Spleen (tissue), 11 donors: ENCODE results near the gene TENT4B. TPM values are rescaled to one million over a fixed set of nuclear protein-coding genes. Genes with fewer than 3 reads are reported as not detected.

Experiments
- DNase-seq: peaks from one replicate; pipeline ENCODE4 v3.0.0-alpha.2; 2020
- H3K27ac ChIP-seq, 8 donors: fragments of 200-600 bp; sonication (generic) in 7 of 8; 1 replicate in 4 of 8; 2 replicates in 4 of 8; pipeline versions ENCODE4 v1.5.0 to v1.8.0; 2016 to 2021; ENCODE audit warnings: inconsistent platforms in 4 of 8, mild to moderate bottlenecking in 4 of 8, moderate library complexity in 1 of 8
- H3K27me3 ChIP-seq, 7 donors: fragments of 200-600 bp; sonication (generic) in 6 of 7; replicated peaks in 1 of 7; 1 replicate in 4 of 7; 2 replicates in 3 of 7; pipeline versions ENCODE4 v1.5.0 to v1.8.0; 2016 to 2021; ENCODE audit warnings: inconsistent platforms in 3 of 7, mild to moderate bottlenecking in 1 of 7
- H3K36me3 ChIP-seq, 6 donors: fragments of 200-600 bp; sonication (generic) in 5 of 6; 1 replicate in 4 of 6; 2 replicates in 2 of 6; pipeline versions ENCODE4 v1.5.0 to v1.8.0; 2016 to 2021; ENCODE audit warnings: inconsistent platforms in 2 of 6
- H3K4me1 ChIP-seq, 6 donors: fragments of 200-600 bp; sonication (generic) in 5 of 6; 1 replicate in 3 of 6; 2 replicates in 3 of 6; pipeline versions ENCODE4 v1.5.0 to v1.8.0; 2016 to 2021; ENCODE audit warnings: inconsistent platforms in 3 of 6
- H3K4me3 ChIP-seq, 8 donors: fragments of 200-600 bp; sonication (generic) in 7 of 8; 1 replicate in 4 of 8; 2 replicates in 4 of 8; pipeline versions ENCODE4 v1.5.0 to v1.8.0; 2016 to 2021; ENCODE audit warnings: inconsistent platforms in 4 of 8, mild to moderate bottlenecking in 4 of 8, moderate library complexity in 2 of 8
- H3K9me3 ChIP-seq, 8 donors: fragments of 200-600 bp; sonication (generic) in 7 of 8; 1 replicate in 4 of 8; 2 replicates in 4 of 8; pipeline versions ENCODE4 v1.5.0 to v1.8.0; 2016 to 2021; ENCODE audit warnings: inconsistent platforms in 4 of 8
- POLR2A ChIP-seq, 3 donors: fragments of 450-650 bp; IDR thresholded peaks; one replicate each; pipeline ENCODE4 v1.5.1; 2017; ENCODE audit warnings: antibody characterized with exemption in 3 of 3, mild to moderate bottlenecking in 1 of 3
- POLR2AphosphoS5 ChIP-seq, 3 donors: sonication (generic); formaldehyde crosslinking; IDR thresholded peaks; one replicate each; pipeline ENCODE4 v1.5.1; 2017; ENCODE audit warnings: antibody characterized with exemption in 3 of 3
- WGBS, 5 donors: extraction: QIAGEN DNeasy Blood & Tissue Kit in 3 of 5; methylation state at CpG; one replicate each; pipeline versions ENCODE4 v1.1.5 to v1.1.7; 2013 to 2018; 5-methylcytosine and 5-hydroxymethylcytosine counted together
- intact Hi-C: fragments of 100-400 bp; cut with DNase I; formaldehyde crosslinking; loops from one replicate; pipeline ENCODE4 v1.15.0; 2023; ENCODE audit warnings: low total_unique reads
- polyA plus RNA-seq, 3 donors: library from polyadenylated mRNA; stranded (reverse); fragments of 200-250 nt; gene quantifications; one replicate each; pipeline ENCODE4 v1.2.1, GENCODE V29; 2013
- total RNA-seq, 7 donors: library from RNA; depleted of rRNA in 3 of 7; stranded (reverse); fragments of >200 nt in 3 of 7; fragmentation: NEBNext Ultra II Directional in 4 of 7; extraction: Animal tissue kit (Norgen Biotek cat#: 25700) in 4 of 7; gene quantifications; one replicate each; pipeline versions ENCODE4 v1.1.0 to v1.2.1, GENCODE V29; 2016 to 2021
- TF ChIP-seq, protein P1 (sequence below), 11 experiments: fragments of 200-600 bp in 7 of 11; fragments of 450-650 bp in 4 of 11; sonication (generic) in 4 of 11; IDR thresholded peaks in 8 of 11; conservative IDR thresholded peaks in 3 of 11; 1 replicate in 7 of 11; 2 replicates in 4 of 11; pipeline versions ENCODE4 v1.4.0 to v1.8.0; 2016 to 2021; ENCODE audit warnings: antibody characterized with exemption in 11 of 11, inconsistent platforms in 4 of 11, mild to moderate bottlenecking in 1 of 11
- donor health status: healthy with polysubstance abuse.
- donor health status: DM: no; HTN: no; CAD: no; lungs with moderate emphysema.
- donor health status: DM: no; HTN: no; CAD: no.
- donor health status: Bipolar disorder and iron deficiency.
- donor health status: healthy.
- donor health status: DM: no; HTN: no; CAD: no.
- donor health status: DM: yes; HTN: yes; CAD: no.

TENT4B gene
- total and polyA plus RNA-seq, 10 donors: 4.2 to 16.4 (median 12.1) TPM

DNA sequence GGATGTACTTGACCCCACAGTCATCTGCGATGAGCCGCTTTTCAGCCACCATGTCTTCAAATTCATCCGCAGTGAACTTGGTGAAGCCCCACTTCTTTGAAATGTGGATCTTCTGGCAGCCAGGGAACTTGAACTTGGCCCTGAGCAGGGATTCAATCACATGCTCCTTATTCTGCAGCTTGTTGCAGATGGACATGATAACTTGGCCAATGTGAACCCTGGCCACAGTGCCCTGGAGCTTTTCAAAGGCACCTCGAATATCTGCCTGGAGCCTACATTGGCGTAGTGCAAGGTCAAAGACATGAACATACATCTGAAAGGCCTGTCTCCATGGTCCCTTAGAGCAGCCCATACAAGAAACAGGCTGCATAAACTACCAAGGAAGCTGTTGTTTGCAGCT is 1.8 kb upstream of the TENT4B start:
- intact Hi-C loops: loop anchor here (5.0 kb wide), 1 partner anchor 56 kb away; no protein-coding TSS in a partner anchor

DNA sequence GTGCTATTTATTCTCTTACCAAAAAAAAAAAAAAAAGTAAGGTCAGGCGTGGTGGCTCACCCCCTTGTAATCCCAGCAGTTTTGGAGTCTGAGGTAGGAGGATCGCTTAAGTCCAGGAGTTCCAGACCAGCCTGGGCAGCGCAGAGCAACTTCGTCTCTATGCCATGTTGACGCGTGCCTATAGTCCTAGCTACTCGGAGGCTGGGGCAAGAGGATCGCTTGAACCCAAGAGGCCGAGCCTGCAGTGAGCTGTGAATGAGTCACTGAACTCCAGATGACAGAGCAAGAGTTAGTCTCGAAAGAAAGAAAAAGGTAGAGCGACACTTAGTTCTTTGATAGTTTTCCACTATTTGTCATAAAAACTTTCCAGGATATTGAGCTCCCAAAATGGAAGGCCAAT is 1.4 kb upstream of the TENT4B start:
- TF ChIP-seq POLR2A (IDR thresholded peaks at IDR 0.05): no peak
- TF ChIP-seq POLR2AphosphoS5 (IDR thresholded peaks at IDR 0.05): no peak
- TF ChIP-seq, protein P1, sequence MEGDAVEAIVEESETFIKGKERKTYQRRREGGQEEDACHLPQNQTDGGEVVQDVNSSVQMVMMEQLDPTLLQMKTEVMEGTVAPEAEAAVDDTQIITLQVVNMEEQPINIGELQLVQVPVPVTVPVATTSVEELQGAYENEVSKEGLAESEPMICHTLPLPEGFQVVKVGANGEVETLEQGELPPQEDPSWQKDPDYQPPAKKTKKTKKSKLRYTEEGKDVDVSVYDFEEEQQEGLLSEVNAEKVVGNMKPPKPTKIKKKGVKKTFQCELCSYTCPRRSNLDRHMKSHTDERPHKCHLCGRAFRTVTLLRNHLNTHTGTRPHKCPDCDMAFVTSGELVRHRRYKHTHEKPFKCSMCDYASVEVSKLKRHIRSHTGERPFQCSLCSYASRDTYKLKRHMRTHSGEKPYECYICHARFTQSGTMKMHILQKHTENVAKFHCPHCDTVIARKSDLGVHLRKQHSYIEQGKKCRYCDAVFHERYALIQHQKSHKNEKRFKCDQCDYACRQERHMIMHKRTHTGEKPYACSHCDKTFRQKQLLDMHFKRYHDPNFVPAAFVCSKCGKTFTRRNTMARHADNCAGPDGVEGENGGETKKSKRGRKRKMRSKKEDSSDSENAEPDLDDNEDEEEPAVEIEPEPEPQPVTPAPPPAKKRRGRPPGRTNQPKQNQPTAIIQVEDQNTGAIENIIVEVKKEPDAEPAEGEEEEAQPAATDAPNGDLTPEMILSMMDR (IDR thresholded peaks at IDR 0.05 in 8 of 11, conservative IDR thresholded peaks at IDR 0.05 in 3 of 11): no peak
- peak; percentile 82 for DNase-seq
- Histone ChIP-seq H3K36me3 (no peaks in the 10 kb centered on the region), H3K9me3 (no peaks in the 10 kb centered on the region), H3K27ac (peak overlapping the region in 6 of 8 donors; percentile 96 to 99 (median 98)), H3K4me3 (peak overlapping the region in 5 of 8 donors; percentile 74 to 93 (median 89)), H3K4me1 (peaks cover 18 to 42% (median 34%) of the 10 kb centered on the region in 6 donors), H3K27me3 (no peaks in the 10 kb centered on the region)
- intact Hi-C loops: loop anchor here (5.0 kb wide), 1 partner anchor 56 kb away; no protein-coding TSS in a partner anchor
- 85 to 95% (median 92%) methylated on average over 11 of the region's 11 CpGs for WGBS, 5 donors

More for the DNA sequence above, 1.8 kb upstream of the TENT4B start:
- Histone ChIP-seq H3K9me3 (no peaks in the 10 kb centered on the region), H3K36me3 (no peaks in the 10 kb centered on the region), H3K27me3 (no peaks in the 10 kb centered on the region), H3K27ac (peak overlapping the region in 1 of 8 donors; percentile 99), H3K4me3 (no peak overlapping the region), H3K4me1 (peaks cover 16 to 37% (median 30%) of the 10 kb centered on the region in 6 donors)
- TF ChIP-seq POLR2AphosphoS5 (IDR thresholded peaks at IDR 0.05): no peak
- TF ChIP-seq, protein P1 (IDR thresholded peaks at IDR 0.05 in 8 of 11, conservative IDR thresholded peaks at IDR 0.05 in 3 of 11): no peak
- TF ChIP-seq POLR2A (IDR thresholded peaks at IDR 0.05): no peak
- no peak for DNase-seq
- WGBS, 5 donors: 88 to 95% (median 90%) methylated on average over 5 of the region's 5 CpGs

DNA sequence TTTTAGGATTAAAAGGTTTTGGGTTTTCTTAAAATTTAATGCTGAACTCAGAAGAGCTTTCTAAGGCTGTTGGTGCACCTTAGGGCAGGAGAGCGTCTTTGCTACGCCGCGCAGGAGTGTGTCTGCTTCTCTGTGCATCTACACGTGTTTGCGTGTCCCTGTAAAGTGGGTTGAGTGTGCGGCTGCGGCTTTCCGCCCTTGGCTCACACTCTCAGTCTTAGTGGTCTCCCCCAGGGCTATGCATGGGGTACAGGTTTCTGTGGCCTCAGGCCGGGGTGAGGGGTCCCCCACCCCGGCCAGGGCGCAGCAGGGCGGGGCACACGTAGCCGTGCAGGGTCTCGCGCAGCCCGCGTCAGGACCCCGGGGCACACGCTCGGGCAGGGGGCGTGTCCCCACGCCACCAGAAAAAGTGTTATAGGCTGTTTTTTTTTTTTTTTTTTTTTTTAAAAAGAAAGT is 727 bp upstream of the TENT4B start:
- peaks cover 19 to 48% (median 40%) of the 10 kb centered on the region in 6 donors for H3K4me1 ChIP-seq
- no peaks in the 10 kb centered on the region for H3K9me3 ChIP-seq
- H3K27ac ChIP-seq: peak overlapping the region; percentile 95 to 99 (median 98)
- WGBS, 5 donors: 1% methylated on average over 15 to 24 of the region's 24 CpGs
- H3K4me3 ChIP-seq: peak overlapping the region; percentile 70 to 93 (median 81)
- H3K36me3 ChIP-seq: no peaks in the 10 kb centered on the region
- no peak for DNase-seq
- intact Hi-C loops: loop anchor here (5.0 kb wide), 1 partner anchor 55 kb away; no protein-coding TSS in a partner anchor
- TF ChIP-seq, protein P1 (IDR thresholded peaks at IDR 0.05 in 8 of 11, conservative IDR thresholded peaks at IDR 0.05 in 3 of 11): no peak
- no peak for TF ChIP-seq POLR2AphosphoS5 (IDR thresholded peaks at IDR 0.05)
- TF ChIP-seq POLR2A (IDR thresholded peaks at IDR 0.05): no peak
- H3K27me3 ChIP-seq: no peaks in the 10 kb centered on the region

DNA sequence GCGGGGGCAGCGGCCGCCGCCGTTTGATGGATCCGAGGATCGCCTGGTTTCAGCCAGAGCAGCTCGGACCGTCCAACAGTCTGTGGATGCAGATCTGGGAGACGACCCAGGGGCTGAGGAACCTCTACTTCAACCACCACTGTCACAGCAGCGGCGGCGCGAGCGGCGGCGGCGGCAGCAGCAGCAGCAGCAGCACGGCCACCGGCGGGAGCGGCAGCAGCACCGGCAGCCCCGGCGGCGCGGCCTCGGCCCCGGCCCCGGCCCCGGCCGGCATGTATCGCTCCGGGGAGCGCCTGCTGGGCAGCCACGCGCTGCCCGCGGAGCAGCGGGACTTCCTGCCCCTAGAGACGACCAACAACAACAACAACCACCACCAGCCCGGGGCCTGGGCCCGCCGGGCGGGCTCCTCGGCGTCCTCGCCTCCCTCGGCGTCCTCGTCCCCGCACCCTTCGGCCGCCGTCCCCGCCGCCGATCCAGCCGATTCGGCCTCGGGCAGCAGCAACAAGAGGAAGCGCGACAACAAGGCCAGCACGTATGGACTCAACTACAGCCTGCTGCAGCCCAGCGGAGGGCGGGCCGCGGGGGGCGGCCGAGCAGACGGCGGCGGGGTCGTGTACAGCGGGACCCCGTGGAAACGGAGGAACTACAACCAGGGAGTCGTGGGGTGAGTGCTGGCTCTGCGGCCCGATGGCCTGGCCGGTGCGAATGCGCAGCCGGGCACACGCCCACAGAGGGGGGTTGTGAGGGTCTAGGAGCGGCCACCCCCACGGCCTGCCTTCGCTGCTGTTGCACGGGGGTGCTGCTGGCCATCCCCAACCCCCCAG is 702 bp downstream of the TENT4B start:
- peak overlapping the region; percentile 63 to 99 (median 97) for H3K27ac ChIP-seq
- H3K9me3 ChIP-seq: no peaks in the 10 kb centered on the region
- WGBS, 5 donors: 1 to 5% (median 2%) methylated on average over 13 to 89 of the region's 89 CpGs
- intact Hi-C loops: loop anchor here (5.0 kb wide), 1 partner anchor 53 kb away; no protein-coding TSS in a partner anchor
- H3K4me3 ChIP-seq: peak overlapping the region; percentile 70 to 93 (median 83)
- H3K4me1 ChIP-seq: peaks cover 26 to 62% (median 52%) of the 10 kb centered on the region in 6 donors
- DNase-seq: peak; percentile 94
- TF ChIP-seq, protein P1 (IDR thresholded peaks at IDR 0.05 in 8 of 11, conservative IDR thresholded peaks at IDR 0.05 in 3 of 11): peak in 1 of 11 experiments; percentile 12
- TF ChIP-seq POLR2AphosphoS5 (IDR thresholded peaks at IDR 0.05) (peak in 2 of 3 donors; percentile 42 to 72), POLR2A (IDR thresholded peaks at IDR 0.05) (no peak)
- no peaks in the 10 kb centered on the region for H3K27me3 ChIP-seq
- no peaks in the 10 kb centered on the region for H3K36me3 ChIP-seq
